Frontal cortex (tissue), 4 donors: ENCODE measurements around the gene PDHB. TPM values are rescaled to one million over a fixed set of nuclear protein-coding genes. Genes with fewer than 3 reads are reported as not detected.
A peak's percentile ranks its signal among the peaks of the same experiment; 100 is the strongest.

Source experiments
- DNase-seq, 2 donors: peaks; one replicate each; pipeline ENCODE4 v3.0.0; 2012; ENCODE audit warnings: low spot score in 2 of 2
- FAIRE-seq: peaks from 2 replicates; lab custom pipeline; 2012; peaks lifted over from hg19 to GRCh38; lab: Jason Lieb, UNC
- total RNA-seq: library from RNA; depleted of rRNA; stranded (reverse); fragments of >200 nt; gene quantifications from one replicate; pipeline ENCODE4 v1.2.3, GENCODE V29; 2014
- donor health status: control.
- donor health status: control.
- donor health status: control.

Gene PDHB
- total RNA-seq, 1 donor from 2014 or later = 56.3 TPM

- FAIRE-seq (no peak), DNase-seq (no peak)
Measured at GRCh38 chr3:58411851-58412830, 21.5 kb downstream of the PDHB start.

GRCh38 chr3:58411036-58411435 lies 22.6 kb downstream of the PDHB start:
- no peak for FAIRE-seq
- no peak for DNase-seq

GRCh38 chr3:58409663-58410062 lies 24.0 kb downstream of the PDHB start:
- no peak for FAIRE-seq
- DNase-seq = no peak

- DNase-seq (no peak), FAIRE-seq (no peak)
Measured at GRCh38 chr3:58408906-58409305, 24.7 kb downstream of the PDHB start.

- FAIRE-seq (no peak), DNase-seq (no peak)
Measured at GRCh38 chr3:58404396-58404795, 29.2 kb downstream of the PDHB start.

GRCh38 chr3:58403513-58404109 lies 30.0 kb downstream of the PDHB start:
- FAIRE-seq (peak; percentile 21), DNase-seq (no peak)

- DNase-seq (no peak), FAIRE-seq (no peak)
Measured at GRCh38 chr3:58398669-58399333, 34.8 kb downstream of the PDHB start.

- FAIRE-seq (no peak), DNase-seq (no peak)
Measured at GRCh38 chr3:58394339-58394738, 39.3 kb downstream of the PDHB start.

- DNase-seq (no peak), FAIRE-seq (no peak)
Measured at GRCh38 chr3:58392181-58392580, 41.5 kb downstream of the PDHB start.

- no peak for FAIRE-seq
Measured at GRCh38 chr3:58391156-58391865, 42.3 kb downstream of the PDHB start.

GRCh38 chr3:58388550-58389091 lies 45.0 kb downstream of the PDHB start:
- DNase-seq = peak; percentile 20 to 40

More at GRCh38 chr3:58391156-58391865, 42.3 kb downstream of the PDHB start:
- DNase-seq = no peak

GRCh38 chr3:58387650-58388546 lies 45.7 kb downstream of the PDHB start:
- DNase-seq (no peak), FAIRE-seq (no peak)

More at GRCh38 chr3:58388550-58389091, 45.0 kb downstream of the PDHB start:
- peak; percentile 98 for FAIRE-seq

- FAIRE-seq (no peak), DNase-seq (peak; percentile 16 to 18)
Measured at GRCh38 chr3:58386626-58387365, 46.8 kb downstream of the PDHB start.

GRCh38 chr3:58384381-58385090 lies 49.1 kb downstream of the PDHB start:
- FAIRE-seq = no peak
- no peak for DNase-seq

GRCh38 chr3:58383904-58384303 lies 49.7 kb downstream of the PDHB start:
- DNase-seq = no peak
- FAIRE-seq = no peak

- FAIRE-seq (no peak), DNase-seq (no peak)
Measured at GRCh38 chr3:58383476-58383875, 50.2 kb downstream of the PDHB start.

- DNase-seq = no peak
- FAIRE-seq = no peak
Measured at GRCh38 chr3:58379351-58380073, 54.1 kb downstream of the PDHB start.
